ENCODE results near the gene ITM2C.
A peak's percentile ranks its signal among the peaks of the same experiment; 100 is the strongest.

ITM2C gene

DNA sequence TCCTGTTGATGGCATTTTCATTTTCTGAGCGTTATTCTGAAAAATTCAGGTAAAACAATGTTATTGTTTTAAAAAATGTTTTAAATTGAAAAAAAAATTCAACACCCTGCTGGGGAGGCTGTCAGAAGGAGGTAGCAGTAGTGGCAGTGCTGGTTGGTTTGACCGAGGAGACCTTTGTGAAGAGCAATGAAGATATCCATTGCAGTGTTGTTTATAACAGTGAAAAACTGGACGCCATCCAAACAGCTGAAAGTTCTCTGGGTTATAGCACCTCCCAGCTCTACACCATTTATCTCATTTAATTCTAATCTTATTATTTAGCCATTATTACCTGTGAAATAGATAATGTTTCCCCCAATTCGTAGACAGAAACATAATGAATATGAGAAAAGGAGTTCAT is 12.6 kb upstream of the ITM2C start:
- no peak for DNase-seq

DNA sequence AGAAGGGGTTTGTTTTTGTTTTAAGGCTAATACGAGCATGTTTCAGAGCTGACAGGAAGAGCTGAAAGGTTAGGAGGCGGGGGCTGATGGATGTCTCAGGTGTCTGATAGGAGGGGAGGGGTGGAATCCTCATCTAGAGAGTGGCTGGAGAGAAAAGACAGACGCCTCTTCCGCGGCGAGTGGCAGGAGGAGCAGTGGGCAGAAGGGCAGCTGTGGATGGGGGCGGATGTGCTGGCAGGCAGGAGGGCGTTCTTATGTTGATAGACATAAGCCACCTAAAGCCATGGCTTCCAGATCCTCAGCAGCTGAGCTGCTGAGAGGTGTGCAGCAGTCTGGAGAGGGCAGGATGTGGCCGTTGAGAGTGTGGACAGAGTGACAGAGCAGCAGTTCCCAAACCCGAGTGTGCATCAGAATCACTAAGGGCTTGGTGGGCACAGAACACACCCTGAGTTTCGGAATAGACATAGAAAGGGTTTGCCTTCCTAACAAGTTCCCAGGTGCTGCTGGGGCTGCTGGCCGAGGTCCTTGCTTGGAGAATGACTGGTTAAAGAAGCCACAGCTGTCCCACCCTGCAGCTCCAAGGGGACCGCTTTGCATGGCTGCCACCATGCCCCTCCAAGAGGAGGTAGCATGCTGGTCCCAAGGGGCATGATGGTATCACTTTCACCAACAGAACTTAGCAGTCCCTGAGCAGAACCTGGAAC is 3.0 kb upstream of the ITM2C start:
- no peak for DNase-seq

DNA sequence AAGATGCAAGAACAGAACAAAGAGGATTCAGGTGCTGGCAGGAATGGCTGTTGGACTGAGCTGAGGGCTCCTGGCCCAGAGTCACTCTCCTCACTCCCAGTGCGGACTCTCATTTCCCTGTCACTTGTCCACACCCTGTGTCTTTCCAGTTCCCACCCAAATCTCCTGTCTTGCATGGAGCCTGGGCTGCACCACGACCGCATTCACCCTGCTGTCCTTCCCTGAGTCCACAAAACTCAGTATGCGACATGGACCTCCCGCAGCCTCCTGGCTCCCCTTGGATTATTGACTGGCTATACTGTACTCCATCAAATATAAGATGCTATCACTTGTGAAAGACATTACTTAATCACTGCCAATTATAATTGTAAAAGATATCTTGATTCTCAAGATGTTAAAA is 2.5 kb upstream of the ITM2C start:
- no peak for DNase-seq

DNA sequence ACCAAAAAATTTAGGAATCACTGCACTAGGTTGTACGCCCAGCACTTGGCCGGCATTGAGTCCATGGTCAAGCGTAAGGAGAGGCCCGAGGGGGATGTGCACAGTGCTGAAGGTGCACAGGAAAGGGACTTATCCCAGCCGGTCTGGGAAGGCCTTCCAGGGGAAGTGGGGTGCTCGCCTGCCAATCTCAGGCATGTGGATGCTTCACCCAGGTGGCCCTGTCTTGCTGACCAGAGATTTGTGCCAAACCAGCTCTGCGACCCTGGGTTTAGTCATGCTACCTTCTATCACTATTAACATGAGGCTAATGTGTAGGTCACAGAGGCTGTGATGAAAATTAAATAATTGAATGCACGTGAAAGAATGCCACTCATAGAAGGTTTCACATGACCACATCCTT is 1.7 kb upstream of the ITM2C start:
- DNase-seq: no peak

DNA sequence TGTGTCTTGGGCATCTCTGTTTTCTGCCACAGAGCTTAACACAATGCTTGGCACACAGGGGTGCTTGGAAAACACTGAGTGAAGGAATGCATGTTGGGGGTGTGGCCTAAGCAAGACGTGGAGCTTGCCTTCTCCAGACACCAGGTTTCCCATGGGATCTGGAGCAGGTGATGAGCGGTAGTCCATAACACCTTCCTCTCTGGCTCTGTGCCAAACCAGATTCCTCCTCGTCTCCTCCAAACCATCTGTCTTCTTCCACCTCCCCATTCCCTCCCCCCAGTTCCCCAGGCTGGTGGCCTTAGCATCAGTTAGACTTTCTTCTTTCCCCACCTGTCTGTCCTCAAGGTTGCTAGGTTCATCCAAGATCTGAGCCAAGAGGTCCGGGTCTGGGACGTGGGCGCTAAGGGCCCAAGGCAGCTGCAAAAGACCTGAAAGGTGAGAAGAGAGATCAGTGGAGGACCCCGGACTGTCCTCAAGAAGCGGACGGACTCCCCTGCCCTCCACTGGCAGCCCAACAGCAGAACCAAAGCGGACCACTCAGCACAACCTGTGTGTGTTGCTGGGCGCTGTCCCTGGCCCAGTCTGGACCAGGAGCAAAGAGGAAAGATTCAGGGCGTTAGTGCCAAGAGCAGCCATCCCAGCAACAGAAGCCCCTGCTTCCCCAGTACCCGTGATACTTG is 1.2 kb upstream of the ITM2C start:
- DNase-seq: no peak

DNA sequence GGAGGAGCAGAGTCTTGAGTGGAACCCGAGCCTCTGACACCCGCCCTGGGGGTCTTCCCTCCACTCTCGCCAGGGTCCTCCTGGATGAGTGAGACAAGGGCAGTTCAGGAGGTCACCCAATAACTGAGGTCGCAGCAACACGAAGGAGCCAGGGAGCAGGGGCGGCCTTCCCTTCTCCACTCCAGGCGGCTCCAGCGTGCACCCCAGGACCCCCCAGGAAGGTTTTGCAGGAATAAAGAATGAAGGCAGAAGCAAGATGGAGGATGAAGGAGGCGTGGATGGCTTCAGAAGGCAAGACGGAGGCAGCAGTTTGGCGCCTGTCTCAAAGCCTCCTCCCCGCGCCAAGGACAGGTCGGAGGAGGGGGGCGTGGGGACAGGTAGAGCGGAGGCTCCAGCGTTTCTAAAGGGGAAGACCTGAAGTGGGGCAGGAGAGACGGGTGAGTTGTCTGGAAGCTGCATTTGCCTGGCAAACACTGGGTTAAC is 579 bp upstream of the ITM2C start:
- DNase-seq: no peak

DNA sequence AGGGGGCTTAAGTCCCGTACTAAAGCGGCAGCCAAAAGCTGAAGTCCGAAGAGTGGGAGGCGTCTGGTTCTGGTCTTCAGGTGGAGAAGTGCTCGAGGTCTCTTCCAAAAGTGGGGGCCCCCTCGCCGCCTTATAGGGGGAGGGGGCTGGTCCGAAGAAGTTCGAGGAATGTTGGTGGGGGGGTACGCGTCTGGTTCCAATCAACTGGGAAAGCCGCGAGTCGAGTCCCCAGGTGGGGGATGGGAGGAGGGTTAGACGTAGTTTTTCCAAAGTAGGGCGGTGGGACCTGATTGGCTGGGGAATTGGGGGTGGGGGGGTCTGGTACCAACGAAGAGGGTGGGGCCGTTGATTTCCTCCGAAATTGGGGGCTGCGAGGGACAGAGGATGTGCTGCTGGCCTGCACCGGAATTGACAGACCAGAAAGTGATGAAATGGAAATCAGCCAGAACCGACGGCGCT is 594 bp downstream of the ITM2C start:
- DNase-seq: no peak

DNA sequence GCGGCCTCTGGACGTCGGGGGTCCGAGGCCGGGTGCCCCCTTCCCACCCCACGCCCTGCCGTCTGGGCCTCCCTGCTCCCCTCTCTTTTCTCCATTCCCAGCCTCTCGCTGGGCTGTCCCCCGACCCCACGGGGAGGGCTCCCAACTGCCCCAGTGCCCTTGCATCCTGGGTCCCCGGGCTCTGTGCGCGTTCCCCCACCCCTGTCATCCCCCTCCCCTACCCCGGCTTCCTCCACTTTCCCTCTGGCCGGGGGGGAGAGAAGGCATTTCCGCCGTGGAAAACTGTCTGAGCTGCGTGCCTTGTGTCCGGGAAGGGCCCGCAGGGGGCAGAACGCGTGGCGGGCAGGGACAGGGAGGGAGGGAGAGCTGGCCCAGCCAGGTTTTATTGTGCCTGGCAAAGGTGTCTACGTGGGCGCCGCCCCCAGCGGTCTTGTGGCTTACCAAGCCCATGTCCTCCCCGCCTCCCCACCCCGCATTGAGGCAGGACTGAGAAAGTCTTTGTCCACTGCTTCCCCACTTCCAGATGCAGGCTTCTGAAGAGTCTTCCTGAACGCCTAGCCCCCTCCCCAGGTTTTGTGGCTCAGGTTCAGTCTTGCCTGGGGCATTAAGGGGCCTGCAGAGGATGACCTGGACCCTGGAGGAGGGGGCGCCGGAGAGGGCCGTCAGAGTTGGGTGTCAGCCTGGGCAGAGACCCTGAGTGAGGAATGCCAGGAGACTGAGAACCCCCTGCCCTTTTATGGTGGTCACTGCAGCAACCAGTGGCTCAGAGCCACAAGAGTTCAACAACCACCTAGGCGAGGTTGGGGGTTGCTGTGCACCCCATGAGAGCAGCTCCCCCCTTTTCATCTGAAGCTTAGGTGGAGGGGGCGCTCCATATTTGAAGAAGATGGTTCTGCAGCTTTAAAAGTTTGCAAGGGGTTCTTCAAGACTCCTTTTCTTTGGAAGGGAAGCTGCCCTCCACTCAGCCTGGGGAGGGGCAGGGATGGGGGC is 1.3 kb downstream of the ITM2C start:
- DNase-seq: no peak

DNA sequence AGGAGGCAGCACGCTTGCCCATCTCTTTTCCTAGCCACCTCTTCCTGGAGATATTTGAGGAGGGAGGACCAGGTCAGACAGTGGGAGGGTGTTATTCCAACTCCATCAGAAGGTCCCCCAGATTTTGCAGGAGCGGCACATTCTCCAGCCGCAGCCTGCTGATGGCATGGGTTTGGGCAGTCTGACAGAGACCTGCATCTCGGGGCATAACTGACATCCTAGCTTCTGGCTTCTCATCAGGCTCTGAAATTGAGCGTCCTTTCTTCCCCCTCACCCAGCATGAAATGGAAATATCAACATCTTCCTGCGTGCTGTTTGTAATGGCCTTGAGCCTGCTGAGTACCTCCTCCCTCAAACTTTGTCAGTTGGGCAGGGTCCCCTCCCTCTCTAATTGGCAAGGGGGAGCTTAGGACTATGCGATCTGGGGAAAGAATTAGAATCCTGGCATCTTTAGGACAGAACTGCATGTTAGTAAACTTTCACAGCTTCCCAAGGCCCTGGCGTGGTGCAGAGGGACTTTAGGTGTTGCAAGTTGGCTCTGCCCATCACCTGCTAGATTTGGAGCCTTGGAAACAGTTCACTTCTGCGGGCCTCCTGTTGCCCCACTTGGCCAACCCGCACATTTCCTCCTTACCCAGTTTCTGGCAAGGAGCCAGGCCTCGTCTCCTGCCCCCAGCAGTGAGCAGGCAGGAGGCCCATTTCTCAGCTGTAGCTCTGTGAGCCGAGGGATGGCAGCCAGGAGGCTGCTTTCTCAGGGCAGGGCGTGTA is 2.2 kb downstream of the ITM2C start:
- DNase-seq: peak; percentile 71

DNA sequence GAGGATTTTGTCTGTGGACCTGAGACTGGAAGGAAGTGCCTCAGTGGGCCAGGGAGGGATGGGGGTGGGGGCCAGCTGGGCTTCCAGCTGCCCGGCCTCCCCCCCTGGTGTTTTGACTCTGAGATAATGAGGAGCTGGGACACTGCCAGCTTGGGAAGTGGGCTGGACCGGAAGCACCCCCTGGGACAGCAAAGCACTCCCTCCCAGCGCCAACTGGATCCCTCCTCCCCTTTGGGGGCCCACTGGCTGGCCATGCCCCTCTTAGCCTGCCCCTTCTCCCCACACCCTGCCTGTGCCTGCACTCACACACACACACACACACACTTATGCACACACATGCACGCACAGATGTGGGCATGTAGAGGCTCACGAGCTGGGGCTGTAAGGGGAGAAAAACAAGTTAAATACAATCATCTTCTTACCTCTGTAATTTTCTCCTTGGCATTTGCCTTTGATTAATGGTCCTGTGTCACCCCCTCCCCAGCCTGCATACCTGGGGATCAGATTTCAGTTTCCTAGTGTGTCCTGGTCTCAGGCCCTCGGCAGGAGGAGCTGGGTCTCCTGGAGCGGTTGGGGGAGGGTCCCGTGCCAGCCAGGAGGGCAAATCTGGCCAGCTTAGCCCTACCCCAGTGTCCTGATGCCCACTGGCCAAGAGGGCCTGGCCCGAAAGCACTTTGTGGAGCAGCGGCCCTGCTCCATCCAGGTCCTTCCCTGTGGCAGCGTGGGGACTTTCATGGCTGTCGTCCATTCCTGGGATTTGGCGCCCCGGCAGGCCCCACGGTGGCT is 3.6 kb downstream of the ITM2C start:
- no peak for DNase-seq

DNA sequence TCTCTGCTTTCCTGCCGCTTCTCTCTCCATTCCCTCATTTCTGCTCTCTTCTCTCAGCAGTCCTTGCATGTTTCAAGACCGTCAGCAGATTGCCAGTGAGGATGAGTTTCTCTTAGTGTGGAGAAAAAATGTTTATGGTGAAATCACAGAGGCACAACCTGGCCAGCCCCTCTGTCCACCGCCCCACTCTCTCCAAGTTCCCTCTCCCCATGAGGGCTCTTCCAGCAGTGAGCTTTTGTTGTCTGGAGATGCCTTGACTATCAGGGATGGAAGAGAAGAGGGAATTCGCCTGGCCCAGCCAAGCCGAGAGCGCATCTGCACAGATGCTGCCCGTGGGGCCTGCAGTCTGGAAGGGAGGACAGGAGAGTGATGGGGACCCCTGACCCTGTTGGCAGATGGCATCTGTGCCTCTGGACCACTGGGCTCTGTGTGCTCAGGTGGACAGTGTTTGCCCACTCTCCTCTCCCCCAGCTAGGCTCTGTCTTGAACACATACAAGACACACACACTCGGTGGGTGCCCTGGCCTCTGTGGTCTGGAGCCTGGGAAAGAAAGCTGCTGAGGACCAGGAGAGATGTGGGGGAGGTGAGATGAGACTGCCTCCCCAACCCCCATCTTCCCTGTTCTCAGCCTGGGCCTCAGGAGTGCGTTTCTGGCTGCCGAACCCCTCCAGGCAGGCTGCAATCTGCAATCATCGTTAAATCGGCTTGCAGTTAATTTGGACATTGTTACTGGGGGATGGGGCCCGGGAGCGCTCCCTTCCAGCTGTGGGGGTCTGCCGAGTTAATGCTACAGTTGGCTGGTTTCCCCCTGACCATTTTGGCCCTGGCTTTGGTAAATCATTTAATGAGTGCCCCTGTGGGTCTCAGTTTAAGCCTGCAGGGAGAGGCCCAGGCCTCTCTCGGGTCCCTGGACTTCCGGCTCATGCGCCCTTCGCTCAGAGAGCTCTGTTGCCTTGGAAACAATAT is 4.5 kb downstream of the ITM2C start:
- DNase-seq: no peak

DNA sequence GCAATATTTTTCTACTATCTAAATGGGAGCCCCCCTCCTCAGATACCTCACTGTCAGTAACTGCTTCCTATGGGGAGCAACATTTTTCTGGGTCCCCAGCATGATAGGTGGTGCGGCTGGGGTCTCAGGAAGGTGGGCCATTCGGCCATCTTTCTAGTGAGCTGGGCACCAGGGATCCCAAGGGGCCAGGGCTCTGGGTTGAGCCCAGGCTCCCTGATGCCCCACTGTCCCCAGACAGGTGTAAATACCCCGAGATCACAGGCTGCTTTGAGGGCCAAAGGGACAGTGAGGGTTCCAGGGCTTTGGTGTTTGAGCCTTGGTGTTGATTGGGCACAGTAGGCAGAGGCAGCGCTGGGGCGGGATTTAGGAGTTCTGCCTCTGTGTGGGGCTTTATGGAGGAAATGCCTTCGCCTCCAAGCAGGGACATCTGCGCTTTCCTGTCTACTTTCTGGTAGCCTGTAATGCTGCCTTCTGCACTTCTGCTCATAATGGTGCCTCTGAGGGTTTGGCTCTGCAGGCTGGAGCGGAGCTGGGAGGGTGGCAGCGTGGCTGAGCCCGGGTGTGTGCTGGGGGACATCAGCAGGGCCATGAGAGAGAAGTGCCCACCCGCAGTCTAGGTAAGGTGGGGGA is 5.3 kb downstream of the ITM2C start:
- no peak for DNase-seq

DNA sequence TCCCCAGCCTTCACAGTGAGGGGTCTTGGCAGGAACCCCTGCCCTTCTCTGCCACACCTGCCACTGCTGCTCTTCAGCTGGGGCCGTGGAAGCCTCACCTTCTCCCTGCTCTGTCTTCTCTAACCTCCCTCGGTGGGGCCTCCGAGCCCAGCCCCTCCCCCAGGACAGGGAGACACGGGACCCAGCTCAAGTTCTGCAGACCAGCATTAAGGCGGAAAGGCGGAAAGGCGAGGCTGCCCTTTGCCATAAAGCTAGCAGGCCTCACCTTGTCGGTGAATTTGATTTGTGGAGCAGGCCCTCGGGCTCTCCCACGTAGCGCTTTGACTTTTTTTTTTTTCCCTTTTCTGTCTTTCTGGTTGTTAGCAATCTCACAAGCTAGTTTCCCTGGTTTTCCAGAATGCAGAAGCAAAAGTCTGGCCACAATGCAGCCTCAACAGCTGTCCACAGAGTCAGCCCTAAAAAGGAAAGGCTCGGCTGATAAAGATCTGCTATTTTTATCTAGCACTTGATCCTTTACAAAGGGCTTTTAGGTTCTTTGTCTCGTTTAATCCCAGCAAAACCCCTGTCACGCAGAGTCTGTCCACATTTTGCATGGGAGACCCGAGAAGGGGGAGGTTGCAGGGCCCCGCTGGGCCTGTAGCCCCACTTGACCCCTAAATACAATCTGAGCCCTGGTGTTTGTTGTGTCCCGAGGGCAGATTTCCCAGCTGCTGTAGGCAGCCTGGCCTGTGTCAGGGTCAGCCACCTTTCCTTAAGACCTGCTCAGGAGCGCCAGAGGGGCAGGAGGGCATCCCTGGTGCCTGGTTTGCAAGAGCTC is 6.0 kb downstream of the ITM2C start:
- no peak for DNase-seq

DNA sequence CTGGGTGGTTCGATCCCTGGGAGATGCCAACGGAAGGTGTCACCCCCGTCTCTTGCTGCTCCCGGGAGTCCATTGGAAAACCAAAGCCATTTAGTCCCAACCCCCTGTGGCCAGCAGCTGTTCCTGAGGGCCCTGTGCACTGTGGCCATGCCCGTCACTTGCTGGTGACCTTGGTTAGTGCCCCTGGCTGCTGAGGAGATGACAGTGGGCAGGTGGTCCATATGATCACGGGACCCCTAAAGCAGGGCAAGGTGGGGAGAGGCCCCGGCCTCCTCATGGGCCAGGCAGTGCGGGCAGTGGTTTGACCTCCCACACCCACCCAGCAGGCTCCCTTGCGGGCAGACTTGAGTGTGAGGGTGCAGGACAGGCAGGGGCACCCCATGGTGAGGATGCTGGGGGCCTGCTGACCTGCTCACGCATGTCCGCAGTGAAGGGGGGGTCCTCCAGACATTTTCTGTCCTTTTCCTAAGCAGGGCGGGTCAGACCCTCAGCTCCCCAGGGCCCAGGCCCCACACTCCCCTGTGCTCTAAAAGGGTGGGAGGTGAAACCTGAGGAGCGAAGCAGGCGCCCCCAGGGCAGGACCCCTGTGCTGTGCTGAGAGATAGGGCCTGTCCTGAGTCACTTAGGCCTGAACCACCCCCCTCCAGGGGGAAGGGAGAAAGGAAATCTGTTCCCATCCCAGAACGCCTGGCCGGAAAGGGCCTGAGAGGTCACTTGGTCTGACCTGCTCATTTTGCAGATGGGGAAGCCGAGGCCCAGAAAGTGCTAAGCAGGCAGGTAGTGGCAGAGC is 6.8 kb downstream of the ITM2C start:
- DNase-seq: no peak

DNA sequence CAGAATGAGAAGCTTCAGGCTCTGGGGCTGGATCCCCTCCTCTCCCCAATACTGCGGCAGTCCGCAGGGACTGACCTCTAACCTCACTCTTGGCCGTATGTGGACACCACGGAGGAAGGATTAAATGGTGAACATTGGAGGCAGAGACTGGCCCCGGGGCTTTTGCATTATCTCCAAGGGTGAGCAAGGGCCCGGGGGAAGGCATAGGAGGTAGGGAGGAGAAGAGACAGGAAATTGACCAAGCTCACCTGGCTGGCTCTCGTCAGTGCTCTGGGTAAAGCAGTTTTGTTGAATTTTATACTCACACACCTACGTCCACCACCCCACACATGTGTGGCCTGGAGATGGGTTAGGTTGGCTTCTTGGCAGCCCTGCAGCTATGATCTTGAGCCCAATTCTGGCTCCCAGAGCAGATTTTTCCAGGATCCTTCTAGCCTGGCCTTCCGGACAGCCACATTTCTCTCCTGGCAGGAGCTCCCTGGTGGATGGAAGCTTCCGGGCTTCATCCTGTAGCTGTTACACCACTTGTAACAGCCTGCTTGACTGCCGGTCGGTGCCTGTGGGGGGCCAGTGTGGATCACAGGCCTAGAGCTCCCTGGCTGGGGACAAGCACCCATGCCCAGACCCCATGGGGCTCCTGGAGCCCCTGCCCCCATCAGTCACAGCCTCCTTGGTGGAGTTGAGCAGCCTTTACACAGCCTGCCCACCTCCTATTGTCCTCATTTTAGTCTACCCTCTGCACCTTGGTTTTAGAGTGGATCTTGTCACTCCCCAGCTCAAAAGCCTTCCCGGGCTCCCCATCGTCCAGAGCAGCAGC is 7.6 kb downstream of the ITM2C start:
- DNase-seq: no peak

DNA sequence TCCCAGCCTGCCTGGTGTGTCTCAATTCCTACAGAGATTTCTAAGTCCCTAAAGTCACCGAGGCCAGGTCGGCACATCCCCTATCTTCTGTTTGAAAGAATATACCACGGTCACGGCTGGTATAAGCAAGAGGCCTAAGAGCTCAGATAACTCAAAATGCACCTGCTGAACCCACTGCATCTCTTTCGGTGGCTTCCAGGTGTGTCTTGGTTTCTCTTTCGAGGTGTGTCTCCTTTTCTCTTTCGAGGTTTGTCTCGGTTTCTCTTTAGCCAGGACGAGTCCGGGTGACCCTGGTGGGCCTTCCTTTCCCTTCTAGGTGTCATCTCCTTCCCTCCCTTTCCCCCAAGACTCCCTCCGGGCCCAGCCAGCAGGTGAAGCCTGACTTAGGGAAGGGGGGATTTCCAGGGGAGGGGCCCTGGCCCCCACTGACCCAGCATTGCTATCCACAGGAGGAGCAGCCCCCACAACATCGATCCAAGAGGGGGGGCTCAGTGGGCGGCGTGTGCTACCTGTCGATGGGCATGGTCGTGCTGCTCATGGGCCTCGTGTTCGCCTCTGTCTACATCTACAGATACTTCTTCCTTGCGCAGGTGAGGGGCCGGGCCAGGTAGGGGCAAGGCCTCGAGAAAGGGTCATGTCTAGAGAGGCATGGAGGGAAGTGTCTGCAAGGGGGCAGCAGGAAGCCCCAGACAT is 8.4 kb downstream of the ITM2C start:
- no peak for DNase-seq

All from KG1 (cell line).